ENCODE results near the gene KLHL6. TPM values are rescaled to one million over a fixed set of nuclear protein-coding genes. Genes with fewer than 3 reads are reported as not detected.

Gene KLHL6
- total and polyA plus RNA-seq, 10 of the 15 experiments (the other 5 are each of a cell fraction or from before 2014, with no cell fraction given): 4.0 to 91.8 (median 24.4) TPM

- TF ChIP-seq USF1 (IDR thresholded peaks at IDR 0.05; ENCODE audit: borderline replicate concordance, extremely low read length, insufficient read depth, low read depth, low read length) (no peak), BCLAF1 (IDR thresholded peaks at IDR 0.05) (no peak), EP300 (IDR thresholded peaks at IDR 0.05; ENCODE audit: borderline replicate concordance in 1 of 2, control insufficient read depth in 1 of 2, low read depth in 2 of 2, low read length in 2 of 2) (peak; percentile 52 to 85), BHLHE40 (IDR thresholded peaks at IDR 0.05; ENCODE audit: borderline replicate concordance in 1 of 2, low read depth in 2 of 2, low read length in 1 of 2) (peak; percentile 22 to 27; a peak in 1 of 4 replicates), CHD4 (IDR thresholded peaks at IDR 0.05) (no peak), TCF7 (IDR thresholded peaks at IDR 0.05; ENCODE audit: borderline replicate concordance) (no peak), ZNF274 (IDR thresholded peaks at IDR 0.05; ENCODE audit: insufficient read depth, insufficient read length) (no peak), RAD21 (IDR thresholded peaks at IDR 0.05; ENCODE audit: insufficient read depth, low read depth, low read length) (no peak), KDM1A (IDR thresholded peaks at IDR 0.05; ENCODE audit: borderline replicate concordance) (no peak), SPI1 (IDR thresholded peaks at IDR 0.05; ENCODE audit: borderline replicate concordance, insufficient read depth, low read depth, low read length) (peak; percentile 98), EZH2 (IDR thresholded peaks at IDR 0.05; ENCODE audit: borderline replicate concordance, control insufficient read depth, low read depth, low read length) (no peak), HDAC6 (IDR thresholded peaks at IDR 0.05; ENCODE audit: unreplicated experiment) (no peak), MEF2B (IDR thresholded peaks at IDR 0.05; ENCODE audit: partially characterized antibody, poor library complexity, severe bottlenecking) (peak; percentile 37), JUNB (IDR thresholded peaks at IDR 0.05) (peak; percentile 50), NR2F1 (conservative IDR thresholded peaks at IDR 0.05) (peak; percentile 72), CREB1 (IDR thresholded peaks at IDR 0.05; ENCODE audit: low read depth) (0 out of 2 replicates have a peak, but pooled peaks have one; percentile 22), WRNIP1 (IDR thresholded peaks at IDR 0.05; ENCODE audit: borderline replicate concordance, low read depth, low read length) (no peak), NRF1 (conservative IDR thresholded peaks at IDR 0.05; ENCODE audit: low read depth, low read length) (no peak), CHD1 (IDR thresholded peaks at IDR 0.05; ENCODE audit: low read depth, low read length) (no peak), MAX (IDR thresholded peaks at IDR 0.05; ENCODE audit: low read depth, low read length) (no peak), ZNF622 (IDR thresholded peaks at IDR 0.05) (no peak), CBX5 (IDR thresholded peaks at IDR 0.05; ENCODE audit: low read depth) (no peak), NFYB (IDR thresholded peaks at IDR 0.05; ENCODE audit: insufficient read depth, low read depth, low read length) (no peak), ZNF384 (IDR thresholded peaks at IDR 0.05; ENCODE audit: borderline replicate concordance, low read depth, low read length) (no peak), DPF2 (IDR thresholded peaks at IDR 0.05) (peak; percentile 94), POU2F2 (IDR thresholded peaks at IDR 0.05; ENCODE audit: borderline replicate concordance, low read depth, low read length) (0 out of 3 replicates have a peak, but pooled peaks have one; percentile 24), YY1 (IDR thresholded peaks at IDR 0.05; ENCODE audit: low read depth, low read length) (no peak), SMC3 (IDR thresholded peaks at IDR 0.05; ENCODE audit: borderline replicate concordance, low read length) (no peak; the same call in 1 of the 2 replicates)
These were observed 14.8 kb downstream of the KLHL6 start (continued) for GRCh38 chr3:183540501-183541234.
